OCI-LY7 (cell line): Measurements from ENCODE around the gene HLA-DPA1.
A peak's percentile ranks its signal among the peaks of the same experiment; 100 is the strongest.

Experiments used
- EZH2phosphoT487 ChIP-seq: fragments of 200-600 bp; sonication (generic); IDR thresholded peaks from 2 replicates; pipeline ENCODE4 v1.6.1; 2018; ENCODE audit warnings: low read depth, borderline replicate concordance, mild to moderate bottlenecking, mixed run types, antibody characterized with exemption, low read length, moderate library complexity, mixed read lengths
- TF ChIP-seq, protein P1 (sequence below): fragments of 200-600 bp; sonication (generic); conservative IDR thresholded peaks from 2 replicates; pipeline ENCODE4 v1.5.1; 2014; ENCODE audit warnings: mild to moderate bottlenecking, antibody characterized with exemption, low read length, moderate library complexity, mixed read lengths

DNA sequence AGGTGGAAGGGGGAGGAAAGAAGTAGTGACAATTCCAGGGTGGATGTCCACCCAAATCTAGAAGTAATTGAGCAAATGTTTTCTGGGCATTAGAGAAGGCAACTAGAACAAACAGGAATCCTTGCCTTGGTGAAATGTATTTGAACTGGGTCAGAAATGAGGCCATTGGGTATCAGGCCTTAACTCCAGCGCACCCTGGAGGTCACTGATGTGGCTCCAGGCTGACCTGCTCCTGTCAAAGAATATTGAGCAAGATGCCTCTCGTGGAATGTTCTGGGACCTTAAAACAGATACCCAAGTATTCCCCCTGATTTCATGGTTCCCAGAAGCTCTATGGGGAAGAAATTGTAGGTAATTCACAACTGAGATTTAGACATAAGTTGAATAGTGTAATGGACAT, 9.3 kb upstream of the HLA-DPA1 start:
- TF ChIP-seq, protein P1, sequence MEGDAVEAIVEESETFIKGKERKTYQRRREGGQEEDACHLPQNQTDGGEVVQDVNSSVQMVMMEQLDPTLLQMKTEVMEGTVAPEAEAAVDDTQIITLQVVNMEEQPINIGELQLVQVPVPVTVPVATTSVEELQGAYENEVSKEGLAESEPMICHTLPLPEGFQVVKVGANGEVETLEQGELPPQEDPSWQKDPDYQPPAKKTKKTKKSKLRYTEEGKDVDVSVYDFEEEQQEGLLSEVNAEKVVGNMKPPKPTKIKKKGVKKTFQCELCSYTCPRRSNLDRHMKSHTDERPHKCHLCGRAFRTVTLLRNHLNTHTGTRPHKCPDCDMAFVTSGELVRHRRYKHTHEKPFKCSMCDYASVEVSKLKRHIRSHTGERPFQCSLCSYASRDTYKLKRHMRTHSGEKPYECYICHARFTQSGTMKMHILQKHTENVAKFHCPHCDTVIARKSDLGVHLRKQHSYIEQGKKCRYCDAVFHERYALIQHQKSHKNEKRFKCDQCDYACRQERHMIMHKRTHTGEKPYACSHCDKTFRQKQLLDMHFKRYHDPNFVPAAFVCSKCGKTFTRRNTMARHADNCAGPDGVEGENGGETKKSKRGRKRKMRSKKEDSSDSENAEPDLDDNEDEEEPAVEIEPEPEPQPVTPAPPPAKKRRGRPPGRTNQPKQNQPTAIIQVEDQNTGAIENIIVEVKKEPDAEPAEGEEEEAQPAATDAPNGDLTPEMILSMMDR, result peak; percentile 78
- no peak for TF ChIP-seq EZH2phosphoT487
